ENCODE data around the gene GPR153.

DNA sequence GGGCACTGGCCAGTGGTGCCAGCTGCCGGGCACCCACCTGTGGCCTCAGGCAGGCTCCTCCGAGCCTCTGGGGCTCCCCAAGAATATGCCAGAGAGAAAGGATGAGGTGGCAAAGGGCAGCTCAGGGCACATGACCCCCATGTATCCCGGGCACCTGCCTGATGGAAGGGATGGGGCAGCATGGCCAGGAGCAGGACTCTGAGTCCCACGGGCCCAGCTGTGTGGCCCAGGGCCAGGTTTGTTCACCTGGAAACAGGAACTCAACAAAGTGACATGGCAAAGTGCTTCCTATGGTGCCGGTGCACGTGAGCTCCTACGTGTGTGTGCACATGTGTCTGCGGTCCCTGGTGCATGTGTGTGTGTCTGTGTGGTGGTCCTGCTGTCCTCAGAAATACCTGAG is 9.5 kb upstream of the GPR153 start:
- TF ChIP-seq CTCF (IDR thresholded peaks at IDR 0.05) (no peak), EZH2 (IDR thresholded peaks at IDR 0.05) (no peak)

Measured in neural progenitor cell (in vitro differentiated cells).